Esophagus squamous epithelium (tissue), 5 donors: ENCODE results near the gene LAMP2. TPM values are rescaled to one million over a fixed set of nuclear protein-coding genes. Genes with fewer than 3 reads are reported as not detected.

Experiments
- DNase-seq: peaks from one replicate; lab custom pipeline; 2025; lab: John Stamatoyannopoulos, UW
- H3K27ac ChIP-seq, 4 donors: fragments of 200-600 bp; sonication (generic); one replicate each; pipeline ENCODE4 v1.5.1; 2016 to 2019; ENCODE audit warnings: mild to moderate bottlenecking in 1 of 4
- H3K27me3 ChIP-seq, 4 donors: fragments of 200-600 bp; sonication (generic); 1 replicate in 3 of 4; 2 replicates in 1 of 4; pipeline versions ENCODE4 v1.5.1 to v1.6.0; 2017 to 2021; ENCODE audit warnings: antibody characterized with exemption in 1 of 4
- H3K36me3 ChIP-seq, 3 donors: fragments of 200-600 bp; sonication (generic); one replicate each; pipeline ENCODE4 v1.5.1; 2016 to 2019
- H3K4me1 ChIP-seq, 3 donors: fragments of 200-600 bp; sonication (generic); one replicate each; pipeline ENCODE4 v1.5.1; 2017 to 2019
- H3K4me3 ChIP-seq, 4 donors: fragments of 200-600 bp; sonication (generic); 1 replicate in 3 of 4; 2 replicates in 1 of 4; pipeline ENCODE4 v1.5.1; 2016 to 2019; ENCODE audit warnings: mild to moderate bottlenecking in 2 of 4, moderate library complexity in 1 of 4
- H3K9me3 ChIP-seq, 3 donors: fragments of 200-600 bp; sonication (generic); one replicate each; pipeline ENCODE4 v1.5.1; 2016 to 2019
- POLR2A ChIP-seq, 4 donors: fragments of 450-650 bp; IDR thresholded peaks; one replicate each; pipeline ENCODE4 v1.6.1; 2017; ENCODE audit warnings: antibody characterized with exemption in 4 of 4, mild to moderate bottlenecking in 4 of 4, moderate library complexity in 3 of 4
- WGBS, 2 donors: methylation state at CpG; one replicate each; pipeline ENCODE4 v1.1.5; 2018; 5-methylcytosine and 5-hydroxymethylcytosine counted together
- intact Hi-C: fragments of 100-400 bp; cut with DNase I; formaldehyde crosslinking; loops from one replicate; pipeline ENCODE4 v1.15.0; 2022
- total RNA-seq, 4 donors: library from RNA; depleted of rRNA; stranded (reverse); fragments of >200 nt; gene quantifications; one replicate each; pipeline ENCODE4 v1.1.0, GENCODE V29; 2016
- TF ChIP-seq, protein P1 (sequence below), 6 experiments: fragments of 450-650 bp in 4 of 6; fragments of 200-600 bp in 2 of 6; sonication (generic) in 2 of 6; IDR thresholded peaks; one replicate each; pipeline ENCODE4 v1.5.1; 2016 to 2019; ENCODE audit warnings: antibody characterized with exemption in 6 of 6, mild to moderate bottlenecking in 4 of 6, moderate library complexity in 4 of 6
- donor health status: DM: yes; HTN: yes; CAD: no.

The LAMP2 gene
- total RNA-seq, 4 donors from 2014 or later: 112 to 192 (median 117) TPM

DNA sequence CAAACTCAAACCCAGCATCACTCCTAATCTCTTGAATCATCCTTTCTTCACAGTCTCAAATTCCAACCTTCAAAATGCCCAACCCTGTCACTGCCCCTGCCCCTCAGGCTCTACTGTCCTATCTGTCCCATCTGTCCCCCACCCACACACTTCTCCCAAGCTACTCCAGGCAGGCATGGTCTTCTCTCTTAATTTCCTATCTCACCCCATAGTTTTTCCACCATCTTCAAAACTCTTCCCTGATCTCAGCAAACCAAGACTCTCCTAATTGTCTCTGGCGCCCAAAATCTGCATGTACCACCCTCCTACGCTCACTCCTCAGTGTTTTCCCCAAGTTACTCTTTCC, 644 bp downstream of the LAMP2 start:
- Histone ChIP-seq H3K36me3 (no peaks in the 10 kb centered on the region), H3K27ac (peak overlapping the region; percentile 90 to 94 (median 93)), H3K9me3 (no peaks in the 10 kb centered on the region), H3K4me1 (peaks cover 0 to 33% (median 3%) of the 10 kb centered on the region in 3 donors), H3K4me3 (peak overlapping the region; percentile 51 to 75 (median 64)), H3K27me3 (no peaks in the 10 kb centered on the region)
- DNase-seq: no peak
- 0 to 35% methylated on average over 2 of the region's 2 CpGs for WGBS, 2 donors
- intact Hi-C loops: no loop called here
- no peak for TF ChIP-seq POLR2A (IDR thresholded peaks at IDR 0.05)
- TF ChIP-seq, protein P1, sequence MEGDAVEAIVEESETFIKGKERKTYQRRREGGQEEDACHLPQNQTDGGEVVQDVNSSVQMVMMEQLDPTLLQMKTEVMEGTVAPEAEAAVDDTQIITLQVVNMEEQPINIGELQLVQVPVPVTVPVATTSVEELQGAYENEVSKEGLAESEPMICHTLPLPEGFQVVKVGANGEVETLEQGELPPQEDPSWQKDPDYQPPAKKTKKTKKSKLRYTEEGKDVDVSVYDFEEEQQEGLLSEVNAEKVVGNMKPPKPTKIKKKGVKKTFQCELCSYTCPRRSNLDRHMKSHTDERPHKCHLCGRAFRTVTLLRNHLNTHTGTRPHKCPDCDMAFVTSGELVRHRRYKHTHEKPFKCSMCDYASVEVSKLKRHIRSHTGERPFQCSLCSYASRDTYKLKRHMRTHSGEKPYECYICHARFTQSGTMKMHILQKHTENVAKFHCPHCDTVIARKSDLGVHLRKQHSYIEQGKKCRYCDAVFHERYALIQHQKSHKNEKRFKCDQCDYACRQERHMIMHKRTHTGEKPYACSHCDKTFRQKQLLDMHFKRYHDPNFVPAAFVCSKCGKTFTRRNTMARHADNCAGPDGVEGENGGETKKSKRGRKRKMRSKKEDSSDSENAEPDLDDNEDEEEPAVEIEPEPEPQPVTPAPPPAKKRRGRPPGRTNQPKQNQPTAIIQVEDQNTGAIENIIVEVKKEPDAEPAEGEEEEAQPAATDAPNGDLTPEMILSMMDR (IDR thresholded peaks at IDR 0.05): no peak

DNA sequence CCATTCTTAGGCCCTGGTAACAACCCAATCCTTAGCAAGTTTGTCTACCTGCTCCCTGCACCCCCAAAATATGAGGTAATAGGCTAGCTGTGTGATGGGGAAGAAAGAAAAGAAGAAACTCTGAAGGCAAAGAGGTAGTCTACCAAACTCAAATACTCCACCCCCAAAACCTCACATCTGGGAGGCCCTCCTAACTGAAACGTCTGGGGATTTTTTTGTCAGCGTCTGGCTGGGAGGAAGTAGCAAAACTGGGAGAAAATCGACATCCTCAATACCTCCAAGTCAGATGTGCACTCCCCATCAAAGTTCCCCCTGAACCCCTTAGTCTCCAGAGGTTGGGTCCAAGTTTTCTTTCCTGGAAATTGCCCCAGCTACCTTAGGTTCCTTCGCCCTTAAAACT, 1.0 kb downstream of the LAMP2 start:
- intact Hi-C loops: no loop called here
- TF ChIP-seq, protein P1 (IDR thresholded peaks at IDR 0.05): no peak
- no peak for TF ChIP-seq POLR2A (IDR thresholded peaks at IDR 0.05)

DNA sequence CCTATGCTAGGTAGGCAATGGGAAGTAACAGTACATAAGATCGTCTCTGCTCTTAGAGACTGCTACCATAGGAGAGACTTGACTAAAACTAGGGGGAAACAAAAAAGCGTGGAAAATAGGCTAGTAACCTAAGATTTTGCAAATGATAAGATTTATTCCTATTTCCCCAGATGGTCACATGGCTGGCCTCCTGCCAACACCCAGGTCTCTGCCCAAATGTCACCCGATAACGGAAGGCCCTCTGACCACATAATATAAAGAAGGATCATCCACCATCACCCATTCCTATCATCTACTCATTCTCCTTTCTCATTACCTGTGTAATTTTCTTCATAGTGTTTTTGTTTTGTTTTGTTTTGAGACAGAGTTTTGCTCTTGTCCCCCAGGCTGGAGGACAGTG, 4.7 kb downstream of the LAMP2 start:
- DNase-seq: no peak
- Histone ChIP-seq H3K36me3 (no peaks in the 10 kb centered on the region), H3K4me1 (peaks cover 3 to 69% (median 4%) of the 10 kb centered on the region in 3 donors), H3K27ac (no peak overlapping the region), H3K9me3 (no peaks in the 10 kb centered on the region), H3K27me3 (no peaks in the 10 kb centered on the region), H3K4me3 (no peak overlapping the region)
- intact Hi-C loops: no loop called here
- 64 to 78% methylated on average over 4 of the region's 4 CpGs for WGBS, 2 donors
- TF ChIP-seq, protein P1 (IDR thresholded peaks at IDR 0.05): no peak
- TF ChIP-seq POLR2A (IDR thresholded peaks at IDR 0.05): no peak

More for the DNA sequence above, 1.0 kb downstream of the LAMP2 start:
- Histone ChIP-seq H3K4me3 (peak overlapping the region; percentile 51 to 75 (median 64)), H3K27ac (peak overlapping the region; percentile 90 to 94 (median 93)), H3K36me3 (no peaks in the 10 kb centered on the region), H3K27me3 (no peaks in the 10 kb centered on the region), H3K4me1 (peaks cover 0 to 37% (median 3%) of the 10 kb centered on the region in 3 donors), H3K9me3 (no peaks in the 10 kb centered on the region)
- 0 to 34% methylated on average over 4 of the region's 4 CpGs for WGBS, 2 donors
- DNase-seq: no peak

DNA sequence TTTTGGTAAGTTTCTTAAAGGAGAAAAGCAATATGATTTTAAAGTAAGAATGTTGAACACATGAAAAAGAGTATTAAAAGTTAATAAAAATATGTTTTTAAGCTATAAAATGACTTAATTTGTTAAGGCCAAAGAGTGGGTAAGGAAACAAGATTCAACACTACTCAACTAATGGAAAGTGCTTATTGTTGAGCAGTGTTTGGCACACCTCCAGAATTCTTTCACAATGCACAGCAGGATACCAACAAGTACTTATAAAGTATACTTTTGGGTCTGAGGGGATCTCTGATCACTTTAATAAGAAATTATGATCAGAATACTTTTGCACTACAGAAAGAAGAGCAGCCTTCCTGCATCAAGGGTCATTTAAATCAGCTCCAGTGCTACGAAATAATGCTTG, 5.9 kb downstream of the LAMP2 start:
- Histone ChIP-seq H3K27ac (no peak overlapping the region), H3K27me3 (no peaks in the 10 kb centered on the region), H3K9me3 (no peaks in the 10 kb centered on the region), H3K4me1 (peaks cover 4 to 81% (median 6%) of the 10 kb centered on the region in 3 donors), H3K36me3 (no peaks in the 10 kb centered on the region), H3K4me3 (no peak overlapping the region)
- no peak for DNase-seq
- WGBS, 2 donors: 50 to 71% methylated on average over 1 of the region's 1 CpG
- intact Hi-C loops: no loop called here
- no peak for TF ChIP-seq POLR2A (IDR thresholded peaks at IDR 0.05)
- TF ChIP-seq, protein P1 (IDR thresholded peaks at IDR 0.05): no peak

DNA sequence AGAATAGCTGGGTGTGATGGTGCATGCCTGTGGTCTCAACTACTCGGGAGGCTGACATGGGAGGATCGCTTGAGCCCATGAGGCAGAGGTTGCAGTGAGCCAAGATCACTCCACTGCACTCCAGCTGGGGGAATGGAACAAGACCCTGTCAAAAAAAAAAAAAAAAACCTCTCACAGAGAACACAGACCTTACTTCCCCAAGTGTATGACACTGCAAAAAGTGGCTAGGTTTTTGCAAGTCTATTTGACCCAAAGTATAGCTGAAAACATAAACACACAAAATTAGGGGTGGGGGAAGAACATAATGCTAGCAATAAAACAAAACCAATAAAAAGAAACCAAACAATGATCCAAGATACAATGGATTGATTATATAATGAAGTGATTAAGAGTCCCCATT, 6.7 kb downstream of the LAMP2 start:
- WGBS, 2 donors: 70 to 94% methylated on average over 2 of the region's 2 CpGs

More for the DNA sequence above, 6.7 kb downstream of the LAMP2 start:
- no peak for DNase-seq
- Histone ChIP-seq H3K4me1 (peaks cover 4 to 80% (median 6%) of the 10 kb centered on the region in 3 donors), H3K4me3 (no peak overlapping the region), H3K27ac (no peak overlapping the region), H3K9me3 (no peaks in the 10 kb centered on the region), H3K27me3 (no peaks in the 10 kb centered on the region), H3K36me3 (no peaks in the 10 kb centered on the region)
- intact Hi-C loops: no loop called here
- TF ChIP-seq, protein P1 (IDR thresholded peaks at IDR 0.05): no peak
- no peak for TF ChIP-seq POLR2A (IDR thresholded peaks at IDR 0.05)
